Measurements from ENCODE around the gene CADM4. TPM values are rescaled to one million over a fixed set of nuclear protein-coding genes. Genes with fewer than 3 reads are reported as not detected.

Gene CADM4
- 9.6 and 13.3 TPM in 2 replicates for total RNA-seq

GRCh38 chr19:43639519-43640423, at the start of gene CADM4:
TSS of gene CADM4 (minus strand) at chr19:43639850. CDS start at chr19:43639790, 60 bp downstream.

GRCh38 chr19:43619262-43620060, 20.2 kb downstream of the CADM4 start, which contains the start of gene ZNF428:
TSS of gene ZNF428 (minus strand) at chr19:43619629. CDS start at chr19:43614304, 5,325 bp downstream.

GRCh38 chr19:43611788-43612187, 27.9 kb downstream of the CADM4 start, which contains the start of gene SRRM5:
TSS of gene SRRM5 (plus strand) at chr19:43612088. CDS start at chr19:43612122, 34 bp downstream.

GRCh38 chr19:43595999-43596841, 43.4 kb downstream of the CADM4 start, which contains the start of the genes IRGQ and ZNF576:
TSS of gene IRGQ (minus strand) at chr19:43596134. CDS start at chr19:43595338, 796 bp downstream.
TSS of gene ZNF576 (plus strand) at chr19:43596595. CDS start at chr19:43597109, 514 bp downstream.

GRCh38 chr19:43575156-43575950, 64.3 kb downstream of the CADM4 start, which contains the start of the genes PINLYP and XRCC1:
TSS of gene PINLYP (plus strand) at chr19:43575801. CDS start at chr19:43577192, 1,391 bp downstream.
TSS of gene XRCC1 (minus strand) at chr19:43575527. CDS start at chr19:43575458, 69 bp downstream.

Other genes starting within 250 kb of the CADM4 start
- gene TEX101, start 225.0 kb downstream of the CADM4 start, total RNA-seq, result not detected in 2 replicates
- 4.9 and 13.0 TPM in 2 replicates for gene LYPD3, start 174.2 kb downstream of the CADM4 start, total RNA-seq
- 23.1 and 29.4 TPM in 2 replicates for gene PHLDB3, start 135.1 kb downstream of the CADM4 start, total RNA-seq
- gene ETHE1, start 112.6 kb downstream of the CADM4 start, total RNA-seq, result 185 and 221 TPM in 2 replicates
- not detected in 2 replicates for gene ZNF575, start 106.7 kb downstream of the CADM4 start, total RNA-seq
- 9.6 and 12.1 TPM in 2 replicates for gene XRCC1, start 64.3 kb downstream of the CADM4 start, total RNA-seq
- gene PINLYP, start 64.0 kb downstream of the CADM4 start, total RNA-seq, result 0.64 and 4.1 TPM in 2 replicates
- gene IRGQ, start 43.7 kb downstream of the CADM4 start, total RNA-seq, result 14.1 and 18.6 TPM in 2 replicates
- 10.8 and 16.2 TPM in 2 replicates for gene ZNF576, start 43.3 kb downstream of the CADM4 start, total RNA-seq
- not detected in 2 replicates for gene SRRM5, start 27.8 kb downstream of the CADM4 start, total RNA-seq
- 17.1 and 23.1 TPM in 2 replicates for gene ZNF428, start 20.2 kb downstream of the CADM4 start, total RNA-seq
- 28.6 and 292 TPM in 2 replicates for gene PLAUR, start 30.3 kb upstream of the CADM4 start, total RNA-seq
- not detected in 2 replicates for gene IRGC, start 76.2 kb upstream of the CADM4 start, total RNA-seq
- 3.9 and 7.5 TPM in 2 replicates for gene SMG9, start 115.1 kb upstream of the CADM4 start, total RNA-seq
- 22.8 and 24.8 TPM in 2 replicates for gene KCNN4, start 141.1 kb upstream of the CADM4 start, total RNA-seq
- 1.5 and 2.7 TPM in 2 replicates for gene LYPD5, start 162.6 kb upstream of the CADM4 start, total RNA-seq
- gene ZNF283, start 187.5 kb upstream of the CADM4 start, total RNA-seq, result 5.1 and 11.7 TPM in 2 replicates
- 0.96 and 1.3 TPM in 2 replicates for gene ZNF404, start 244.1 kb upstream of the CADM4 start, total RNA-seq

Data from tracheal epithelial cell (primary cell).